Kidney epithelial cell (primary cell): ENCODE data around the gene ARSG. TPM values are rescaled to one million over a fixed set of nuclear protein-coding genes. Genes with fewer than 3 reads are reported as not detected.
"Not testable (repeated sequence)": the region's sequence is repeated elsewhere in the genome, so short reads cannot be mapped to it uniquely, and the experiment has no call there.

Experiments
- DNase-seq: peaks from one replicate; pipeline ENCODE4 v3.0.0-alpha.2; 2010; ENCODE audit warnings: low read depth
- H3K27me3 ChIP-seq: 2 replicates; pipeline ENCODE4 v1.6.0; 2011; ENCODE audit warnings: low read length; ENCODE audit not compliant: control insufficient read depth, insufficient read depth
- H3K36me3 ChIP-seq: 2 replicates; pipeline ENCODE4 v1.5.1; 2011; ENCODE audit warnings: low read length; ENCODE audit not compliant: control insufficient read depth, insufficient read depth
- H3K4me3 ChIP-seq: 2 replicates; pipeline ENCODE4 v1.5.1; 2011; ENCODE audit warnings: low read depth, mild to moderate bottlenecking, control low read depth, low read length
- total RNA-seq: library from RNA; depleted of rRNA; stranded (reverse); fragments of >200 nt; gene quantifications from 2 replicates; pipeline ENCODE4 v1.2.3, GENCODE V29; 2015
- TF ChIP-seq, protein P1 (sequence below): IDR thresholded peaks from 2 replicates; pipeline ENCODE4 v1.5.1; 2011; ENCODE audit warnings: mild to moderate bottlenecking, moderate library complexity, low read length, control low read depth, inconsistent platforms; ENCODE audit not compliant: insufficient read depth, poor library complexity, severe bottlenecking

The ARSG gene
- total RNA-seq, 1 donor from 2014 or later, result 2.9 TPM

DNA sequence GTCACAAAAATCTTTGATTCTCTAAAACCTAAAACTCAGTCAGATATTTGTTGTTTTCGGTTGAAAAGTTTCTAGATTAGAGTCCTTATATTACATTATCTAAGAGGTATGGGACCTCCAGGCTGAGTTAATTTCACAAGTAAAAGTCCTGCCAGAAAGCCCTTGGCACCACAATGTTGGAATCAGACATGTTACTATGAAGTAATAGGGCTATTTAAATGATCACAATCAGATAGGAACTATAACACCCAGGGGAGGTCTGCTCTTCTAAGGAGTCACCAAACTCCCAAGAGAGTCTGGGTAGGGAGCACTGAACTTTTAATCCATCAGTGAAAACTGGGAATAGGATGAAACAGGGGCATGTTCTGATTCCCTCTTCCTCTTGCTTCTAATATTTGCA is 111.8 kb downstream of the ARSG start:
- H3K4me3 ChIP-seq, result no peak overlapping the region
- TF ChIP-seq, protein P1, sequence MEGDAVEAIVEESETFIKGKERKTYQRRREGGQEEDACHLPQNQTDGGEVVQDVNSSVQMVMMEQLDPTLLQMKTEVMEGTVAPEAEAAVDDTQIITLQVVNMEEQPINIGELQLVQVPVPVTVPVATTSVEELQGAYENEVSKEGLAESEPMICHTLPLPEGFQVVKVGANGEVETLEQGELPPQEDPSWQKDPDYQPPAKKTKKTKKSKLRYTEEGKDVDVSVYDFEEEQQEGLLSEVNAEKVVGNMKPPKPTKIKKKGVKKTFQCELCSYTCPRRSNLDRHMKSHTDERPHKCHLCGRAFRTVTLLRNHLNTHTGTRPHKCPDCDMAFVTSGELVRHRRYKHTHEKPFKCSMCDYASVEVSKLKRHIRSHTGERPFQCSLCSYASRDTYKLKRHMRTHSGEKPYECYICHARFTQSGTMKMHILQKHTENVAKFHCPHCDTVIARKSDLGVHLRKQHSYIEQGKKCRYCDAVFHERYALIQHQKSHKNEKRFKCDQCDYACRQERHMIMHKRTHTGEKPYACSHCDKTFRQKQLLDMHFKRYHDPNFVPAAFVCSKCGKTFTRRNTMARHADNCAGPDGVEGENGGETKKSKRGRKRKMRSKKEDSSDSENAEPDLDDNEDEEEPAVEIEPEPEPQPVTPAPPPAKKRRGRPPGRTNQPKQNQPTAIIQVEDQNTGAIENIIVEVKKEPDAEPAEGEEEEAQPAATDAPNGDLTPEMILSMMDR, result no peak
- H3K36me3 ChIP-seq, result no peaks in the 10 kb centered on the region
- no peaks in the 10 kb centered on the region for H3K27me3 ChIP-seq
- no peak for DNase-seq

DNA sequence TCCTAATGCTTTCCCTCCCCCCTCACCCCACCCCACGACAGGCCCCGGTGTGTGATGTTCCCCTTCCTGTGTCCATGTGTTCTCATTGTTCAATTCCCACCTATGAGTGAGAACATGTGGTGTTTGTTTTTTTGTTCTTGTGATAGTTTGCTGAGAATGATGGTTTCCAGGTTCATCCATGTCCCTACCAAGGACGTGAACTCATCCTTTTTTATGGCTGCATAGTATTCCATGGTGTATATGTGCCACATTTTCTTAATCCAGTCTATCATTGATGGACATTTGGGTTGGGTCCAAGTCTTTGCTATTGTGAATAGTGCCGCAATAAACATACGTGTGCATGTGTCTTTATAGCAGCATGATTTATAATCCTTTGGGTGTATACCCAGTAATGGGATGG is 112.5 kb downstream of the ARSG start:
- not testable (repeated sequence) for DNase-seq, H3K4me3 ChIP-seq, H3K36me3 ChIP-seq, H3K27me3 ChIP-seq

- not testable (repeated sequence) for H3K27me3 ChIP-seq, H3K36me3 ChIP-seq, H3K4me3 ChIP-seq, DNase-seq
Measured at GRCh38 chr17:68407656-68408055, 116.4 kb downstream of the ARSG start.

GRCh38 chr17:68413597-68414560 is 122.6 kb downstream of the ARSG start:
- H3K27me3 ChIP-seq, DNase-seq, H3K36me3 ChIP-seq: not testable (repeated sequence)
- H3K4me3 ChIP-seq, result peak overlapping the region; percentile 24

DNA sequence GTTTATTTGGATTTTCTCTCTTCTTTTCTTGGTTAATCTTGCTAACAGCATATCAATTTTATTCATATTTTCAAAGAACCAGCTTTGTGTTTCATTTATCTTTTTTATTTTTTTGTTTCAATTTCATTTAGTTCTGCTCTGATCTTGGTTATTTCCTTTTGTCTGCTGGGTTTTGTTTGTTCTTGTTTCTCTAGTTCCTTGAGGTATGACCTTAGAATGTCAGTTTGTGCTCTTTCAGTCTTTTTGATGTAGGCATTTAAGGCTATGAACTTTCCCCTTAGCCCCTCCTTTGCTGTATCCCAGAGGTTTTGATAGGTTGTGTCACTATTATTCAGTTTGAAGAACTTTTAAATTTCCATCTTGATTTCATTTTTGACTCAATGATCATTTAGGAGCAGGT is 123.6 kb downstream of the ARSG start:
- not testable (repeated sequence) for H3K27me3 ChIP-seq, H3K4me3 ChIP-seq, H3K36me3 ChIP-seq

GRCh38 chr17:68417317-68417716 is 126.0 kb downstream of the ARSG start:
- Histone ChIP-seq H3K4me3 (no peak overlapping the region), H3K27me3 (no peaks in the 10 kb centered on the region), H3K36me3 (no peaks in the 10 kb centered on the region)
- TF ChIP-seq, protein P1, result no peak
- no peak for DNase-seq

More for the DNA sequence above, 123.6 kb downstream of the ARSG start:
- DNase-seq, result not testable (repeated sequence)

GRCh38 chr17:68418876-68419275 is 127.6 kb downstream of the ARSG start:
- DNase-seq, result no peak
- TF ChIP-seq, protein P1, result no peak
- Histone ChIP-seq H3K4me3 (no peak overlapping the region), H3K27me3 (no peaks in the 10 kb centered on the region), H3K36me3 (no peaks in the 10 kb centered on the region)

GRCh38 chr17:68420065-68420464 is 128.8 kb downstream of the ARSG start:
- TF ChIP-seq, protein P1, result no peak

More at GRCh38 chr17:68420065-68420464, 128.8 kb downstream of the ARSG start:
- Histone ChIP-seq H3K4me3 (no peak overlapping the region), H3K36me3 (no peaks in the 10 kb centered on the region), H3K27me3 (no peaks in the 10 kb centered on the region)
- no peak for DNase-seq
